Right lung (tissue), 5 donors: ENCODE data around the gene MRPL19. TPM values are rescaled to one million over a fixed set of nuclear protein-coding genes. Genes with fewer than 3 reads are reported as not detected.

Experiments
- DNase-seq, 2 donors: peaks; one replicate each; pipeline ENCODE4 v3.0.0-alpha.2; 2013
- polyA plus RNA-seq, 5 donors: library from polyadenylated mRNA; unstranded; fragments of 120-200 nt; gene quantifications; one replicate each; pipeline versions ENCODE4 v1.2.1 to v1.2.3, GENCODE V29; 2013; ENCODE audit warnings: inconsistent platforms in 1 of 5, low replicate concordance in 1 of 5; ENCODE audit not compliant: insufficient read length in 5 of 5, insufficient read depth in 1 of 5

Gene MRPL19
- polyA plus RNA-seq, 5 donors = 42.7 to 64.7 (median 55.9) TPM

DNA sequence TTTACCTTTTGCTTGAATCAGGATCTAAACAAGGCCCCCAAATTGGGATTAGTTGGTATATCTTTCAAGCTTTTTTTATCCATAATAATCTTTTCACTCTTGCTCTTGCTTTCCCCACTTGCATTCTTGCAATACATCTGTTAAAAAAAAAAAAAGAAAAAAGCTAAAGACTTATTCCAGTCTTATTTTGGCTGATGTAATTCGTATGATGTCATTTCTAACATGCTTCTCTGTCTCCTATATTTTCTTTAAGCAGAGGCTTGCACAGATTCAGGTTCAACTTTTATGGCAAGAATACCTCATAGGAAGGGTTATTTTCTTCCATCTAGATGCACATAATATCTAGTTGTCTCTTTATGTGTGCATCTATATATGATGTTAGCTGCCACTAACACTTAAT lies 73.9 kb downstream of the MRPL19 start:
- no peak for DNase-seq

DNA sequence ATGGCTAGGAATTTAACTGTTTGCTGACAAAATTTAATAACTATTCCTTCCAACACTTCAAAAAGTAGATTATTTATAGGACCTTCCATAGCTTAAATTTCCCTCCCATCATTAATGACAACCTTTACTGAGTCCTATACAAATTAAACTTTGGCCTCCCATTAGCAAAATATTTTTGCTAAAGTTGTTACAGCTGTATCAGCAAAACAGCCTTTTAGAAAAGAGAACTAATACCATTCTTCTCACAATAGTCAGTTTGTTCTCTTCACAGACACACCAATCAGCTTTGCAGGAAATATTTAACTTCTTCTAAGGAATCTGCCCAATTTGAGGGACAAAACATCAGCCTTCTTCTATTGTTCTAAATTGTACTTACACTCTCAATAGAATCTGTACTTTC lies 76.1 kb downstream of the MRPL19 start:
- no peak for DNase-seq

DNA sequence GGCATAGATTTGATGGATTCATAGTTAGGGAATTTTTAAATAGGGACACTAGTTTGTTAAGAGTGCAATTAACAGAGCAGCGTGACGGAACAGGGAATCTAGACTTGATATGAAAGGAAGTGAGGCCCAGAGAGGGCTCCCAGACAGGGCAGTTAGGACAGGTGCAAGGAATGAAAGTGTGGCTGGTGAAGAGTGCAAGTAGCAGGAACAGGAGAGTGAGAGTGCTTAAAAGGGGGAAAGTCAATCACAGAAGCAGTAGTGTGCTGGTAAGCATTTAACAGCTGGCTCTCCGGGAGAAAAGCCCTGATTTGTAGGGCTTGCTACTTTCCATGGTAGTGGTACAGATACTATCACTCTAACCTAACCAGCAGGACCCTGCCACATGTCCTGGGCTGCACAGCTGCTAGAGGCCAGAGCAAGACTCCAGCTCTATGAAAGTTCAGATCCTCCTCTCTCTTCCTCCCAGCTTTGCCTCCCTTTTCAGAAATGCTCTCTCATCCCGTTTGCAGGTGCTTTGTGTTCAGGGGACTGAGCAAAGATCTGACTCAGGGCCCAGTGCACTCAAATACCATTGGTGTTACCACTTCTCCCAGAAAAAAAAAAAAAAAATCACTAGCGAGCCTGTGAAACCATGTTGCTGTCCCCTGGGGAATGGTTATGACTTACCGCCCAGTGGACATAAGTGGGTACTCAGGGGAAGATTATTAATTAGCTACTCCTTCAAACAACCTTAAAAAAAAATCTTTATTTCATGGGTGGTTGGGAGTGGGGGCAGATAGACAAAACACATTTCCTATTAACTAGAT lies 82.2 kb downstream of the MRPL19 start:
- no peak for DNase-seq

DNA sequence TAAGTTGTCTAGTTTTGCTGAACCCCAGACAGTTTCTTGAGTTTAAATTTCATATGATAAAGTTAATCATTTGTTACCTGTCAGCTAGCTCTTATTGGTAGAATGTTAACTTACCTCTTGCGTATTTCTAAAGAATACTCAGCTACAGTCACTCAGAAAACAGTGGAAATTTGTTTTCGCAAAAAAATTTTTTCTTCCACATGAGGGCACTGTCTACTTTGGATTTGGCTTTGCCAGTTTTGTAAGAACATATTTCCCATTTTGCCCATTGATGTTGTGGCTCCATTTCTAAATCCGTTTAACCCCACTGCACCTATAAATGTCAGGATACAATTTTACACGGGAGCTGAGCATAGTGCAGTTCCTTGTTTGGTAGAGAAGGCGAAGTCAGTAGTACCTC lies 83.3 kb downstream of the MRPL19 start:
- DNase-seq = no peak

DNA sequence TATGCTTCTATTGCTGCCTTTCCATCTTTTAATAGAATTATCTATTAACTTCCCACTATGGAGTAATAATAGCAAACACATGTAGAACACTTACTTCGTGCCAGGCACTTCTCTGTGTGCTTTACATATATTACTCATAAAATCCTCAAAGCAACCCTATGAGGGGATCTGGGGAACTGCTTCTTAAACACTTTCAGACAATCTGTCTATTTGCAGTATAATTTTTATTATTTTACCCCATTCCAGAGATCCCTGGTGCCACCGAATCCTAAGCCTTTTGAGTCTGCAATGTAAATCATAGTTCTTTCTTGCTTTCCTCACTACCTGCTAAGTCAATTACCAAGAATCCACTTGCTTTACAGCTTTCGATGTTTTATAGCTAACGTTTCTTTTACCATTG lies 89.7 kb downstream of the MRPL19 start:
- DNase-seq = no peak

DNA sequence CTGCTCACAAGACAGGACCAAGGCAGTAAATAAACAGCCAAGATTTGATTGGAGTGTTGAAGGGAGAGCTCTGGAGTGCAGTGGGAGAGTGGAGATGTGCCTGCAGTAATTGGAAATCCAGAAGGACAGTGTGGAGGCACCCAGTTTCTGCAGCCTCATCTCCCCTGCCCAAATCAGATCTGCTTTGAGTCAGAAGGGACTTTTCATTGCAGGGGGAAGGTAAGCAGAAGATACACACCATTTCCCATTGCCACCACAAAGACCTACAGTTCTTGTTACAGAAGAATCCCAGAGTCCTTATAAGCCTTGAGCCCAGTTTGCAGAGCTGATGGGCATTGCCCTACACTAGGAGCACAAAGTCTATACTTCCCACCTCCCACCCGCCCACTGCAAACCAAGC lies 91.4 kb downstream of the MRPL19 start:
- no peak for DNase-seq

Other genes starting within 250 kb of the MRPL19 start
- 10 to 100 TPM; 25.2 to 36.4 (median 30.1) TPM for gene EVA1A, start 85.8 kb upstream of the MRPL19 start, polyA plus RNA-seq
- gene GCFC2, start 64.1 kb downstream of the MRPL19 start, polyA plus RNA-seq = 10 to 100 TPM; 28.4 to 55.7 (median 44.7) TPM